Measurements from ENCODE around the gene NFKBIE.

Gene NFKBIE

DNA sequence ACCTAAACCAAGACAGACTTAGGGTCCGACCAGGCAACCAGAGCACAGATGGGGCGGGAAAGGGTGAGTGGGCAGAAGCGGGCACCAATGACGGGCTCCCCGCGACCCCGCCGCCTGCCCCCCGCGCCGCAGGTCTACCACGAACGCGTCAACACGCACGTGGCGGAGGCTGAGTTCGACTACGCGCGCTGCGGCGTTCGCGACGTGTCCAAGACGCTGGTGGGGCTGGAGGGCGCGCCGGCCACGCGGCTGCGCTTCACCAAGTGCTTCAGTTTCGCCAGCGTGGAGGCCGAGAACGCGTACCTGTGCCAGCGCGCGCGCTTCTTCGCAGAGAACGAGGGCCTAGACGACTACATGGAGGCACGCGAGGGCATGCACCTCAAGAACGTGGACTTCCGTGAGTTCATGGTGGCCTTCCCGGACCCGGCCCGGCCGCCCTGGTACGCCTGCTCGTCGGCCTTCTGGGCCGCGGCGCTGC lies 10.0 kb upstream of the NFKBIE start:
- TF ChIP-seq Cebpa-rat (IDR thresholded peaks at IDR 0.05) = no peak
- H3K27ac ChIP-seq = no peak overlapping the region
- H4K20me1 ChIP-seq = peaks cover 29% of the 10 kb centered on the region; the same call in 1 of the 2 replicates
- no peak overlapping the region for H3K9ac ChIP-seq
- no peak overlapping the region for H3K4me2 ChIP-seq
- H3K27me3 ChIP-seq = peaks cover 56% of the 10 kb centered on the region
- no peaks in the 10 kb centered on the region for H3K9me3 ChIP-seq
- no peaks in the 10 kb centered on the region for H3K4me1 ChIP-seq
- no peaks in the 10 kb centered on the region for H3K36me3 ChIP-seq
- H3K4me3 ChIP-seq = no peak overlapping the region

DNA sequence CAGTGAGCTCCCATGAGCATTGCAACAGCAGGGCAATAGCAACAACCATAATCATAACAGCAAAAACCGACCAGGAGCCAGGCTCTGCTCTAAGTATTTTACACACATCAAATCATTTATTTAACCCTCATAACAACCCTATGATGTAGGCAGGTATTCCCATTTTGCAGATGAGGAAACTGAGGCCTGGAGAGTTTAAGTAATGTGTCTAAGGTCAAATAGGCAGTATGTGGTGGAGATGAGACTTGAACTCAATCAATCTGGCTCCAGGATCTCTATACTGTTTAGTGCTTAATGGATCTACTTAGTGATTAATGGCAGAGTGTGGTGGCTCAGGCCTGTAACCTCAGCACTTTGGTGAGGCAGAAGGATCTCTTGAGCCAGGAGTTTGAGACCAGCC lies 8.3 kb upstream of the NFKBIE start:
- H3K4me1 ChIP-seq = peaks cover 15% of the 10 kb centered on the region
- H3K4me2 ChIP-seq = no peak overlapping the region
- no peak overlapping the region for H3K4me3 ChIP-seq
- no peak for TF ChIP-seq Cebpa-rat (IDR thresholded peaks at IDR 0.05)
- H4K20me1 ChIP-seq = peaks cover 45% of the 10 kb centered on the region
- no peaks in the 10 kb centered on the region for H3K9me3 ChIP-seq
- no peak overlapping the region for H3K27ac ChIP-seq
- no peak overlapping the region for H3K9ac ChIP-seq
- peaks cover 73% of the 10 kb centered on the region for H3K27me3 ChIP-seq
- no peaks in the 10 kb centered on the region for H3K36me3 ChIP-seq

GRCh38 chr6:44272999-44273566 lies 7.7 kb upstream of the NFKBIE start:
- Histone ChIP-seq H3K4me3 (no peak overlapping the region), H3K27ac (no peak overlapping the region), H3K4me1 (peaks cover 20% of the 10 kb centered on the region), H3K36me3 (no peaks in the 10 kb centered on the region), H3K27me3 (peaks cover 79% of the 10 kb centered on the region), H3K9me3 (no peaks in the 10 kb centered on the region), H4K20me1 (peaks cover 48% of the 10 kb centered on the region), H3K9ac (no peak overlapping the region), H3K4me2 (no peak overlapping the region)
- no peak for TF ChIP-seq Cebpa-rat (IDR thresholded peaks at IDR 0.05)

DNA sequence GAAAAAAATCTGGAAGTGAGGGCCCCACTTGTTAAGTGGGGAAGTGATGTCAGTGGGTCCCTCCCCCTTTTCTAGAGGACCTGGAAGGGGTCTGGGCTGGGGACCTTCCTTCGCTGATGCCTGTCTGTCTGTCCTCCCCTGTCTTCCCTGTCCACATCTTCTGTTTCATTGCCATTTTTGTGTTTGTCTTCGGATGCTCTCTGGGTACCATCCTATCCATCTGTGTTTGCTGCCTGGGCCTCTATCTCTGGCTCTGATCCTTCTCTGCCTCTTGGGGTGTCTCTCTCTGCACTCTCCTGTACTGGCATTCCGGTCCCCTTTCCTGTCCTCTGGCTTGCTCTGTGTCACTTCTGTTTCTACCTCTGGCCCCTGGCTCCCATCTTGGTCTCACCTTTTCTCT lies 7.2 kb upstream of the NFKBIE start:
- Histone ChIP-seq H3K4me1 (peaks cover 26% of the 10 kb centered on the region), H3K9me3 (no peaks in the 10 kb centered on the region), H4K20me1 (peaks cover 48% of the 10 kb centered on the region), H3K27ac (no peak overlapping the region), H3K36me3 (no peaks in the 10 kb centered on the region), H3K4me3 (no peak overlapping the region), H3K9ac (no peak overlapping the region), H3K27me3 (peaks cover 79% of the 10 kb centered on the region), H3K4me2 (no peak overlapping the region)
- no peak for TF ChIP-seq Cebpa-rat (IDR thresholded peaks at IDR 0.05)

DNA sequence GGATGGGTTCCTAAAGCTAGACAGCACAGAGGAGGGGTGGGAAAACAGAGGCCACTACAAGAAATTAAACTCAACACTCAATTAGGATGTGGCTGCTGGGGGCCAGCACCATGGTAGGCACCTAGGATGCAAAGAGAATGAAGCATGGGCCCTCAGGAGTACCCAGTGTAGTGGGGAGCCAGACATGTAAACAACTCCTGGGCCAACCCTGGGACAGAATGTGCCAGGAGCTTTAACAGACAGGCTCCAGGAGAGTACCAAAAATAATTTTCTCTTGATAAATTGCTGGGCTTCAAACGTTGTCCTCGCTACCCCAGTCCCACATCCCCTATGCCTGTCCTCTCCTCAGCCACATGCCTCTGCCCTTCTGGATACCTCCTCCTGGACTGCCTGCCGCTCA lies 6.6 kb upstream of the NFKBIE start:
- H4K20me1 ChIP-seq = peaks cover 48% of the 10 kb centered on the region
- TF ChIP-seq Cebpa-rat (IDR thresholded peaks at IDR 0.05) = no peak

DNA sequence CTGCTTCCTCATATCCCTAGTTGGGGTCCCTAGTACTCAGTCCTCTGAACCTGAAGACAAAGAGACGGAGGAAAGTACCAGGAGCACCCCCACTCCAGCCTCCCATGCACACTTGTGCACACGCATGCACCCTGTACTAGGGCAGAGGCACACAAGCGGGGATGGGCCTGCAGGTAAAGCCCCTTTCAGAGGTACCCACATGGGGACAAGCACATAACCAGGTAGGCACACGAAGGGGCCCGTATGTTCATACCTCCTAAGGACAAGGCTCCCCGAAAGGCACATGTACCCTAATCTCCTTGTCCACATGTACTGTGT lies 6.0 kb upstream of the NFKBIE start:
- Histone ChIP-seq H3K27me3 (peaks cover 68% of the 10 kb centered on the region), H3K4me3 (peak overlapping the region; percentile 69; the same call in 1 of the 2 replicates), H3K4me2 (peak overlapping the region; percentile 92; the same call in 1 of the 2 replicates), H3K36me3 (no peaks in the 10 kb centered on the region), H3K9ac (no peak overlapping the region), H3K4me1 (peaks cover 26% of the 10 kb centered on the region), H4K20me1 (peaks cover 46% of the 10 kb centered on the region), H3K27ac (no peak overlapping the region), H3K9me3 (no peaks in the 10 kb centered on the region)
- TF ChIP-seq Cebpa-rat (IDR thresholded peaks at IDR 0.05) = no peak

More for the DNA sequence above, 6.6 kb upstream of the NFKBIE start:
- no peak overlapping the region for H3K4me2 ChIP-seq
- H3K27ac ChIP-seq = no peak overlapping the region
- no peaks in the 10 kb centered on the region for H3K36me3 ChIP-seq
- no peak overlapping the region for H3K4me3 ChIP-seq
- H3K27me3 ChIP-seq = peaks cover 74% of the 10 kb centered on the region
- H3K4me1 ChIP-seq = peaks cover 26% of the 10 kb centered on the region
- no peaks in the 10 kb centered on the region for H3K9me3 ChIP-seq
- H3K9ac ChIP-seq = no peak overlapping the region

GRCh38 chr6:44270526-44271405 lies 5.4 kb upstream of the NFKBIE start:
- H3K4me1 ChIP-seq = peaks cover 32% of the 10 kb centered on the region
- no peak overlapping the region for H3K9ac ChIP-seq
- no peak overlapping the region for H3K27ac ChIP-seq
- H3K27me3 ChIP-seq = peaks cover 62% of the 10 kb centered on the region
- TF ChIP-seq Cebpa-rat (IDR thresholded peaks at IDR 0.05) = no peak
- H3K36me3 ChIP-seq = no peaks in the 10 kb centered on the region
- peaks cover 40% of the 10 kb centered on the region for H4K20me1 ChIP-seq
- H3K9me3 ChIP-seq = no peaks in the 10 kb centered on the region
- peak overlapping the region; percentile 69 for H3K4me3 ChIP-seq
- H3K4me2 ChIP-seq = peak overlapping the region; percentile 92

DNA sequence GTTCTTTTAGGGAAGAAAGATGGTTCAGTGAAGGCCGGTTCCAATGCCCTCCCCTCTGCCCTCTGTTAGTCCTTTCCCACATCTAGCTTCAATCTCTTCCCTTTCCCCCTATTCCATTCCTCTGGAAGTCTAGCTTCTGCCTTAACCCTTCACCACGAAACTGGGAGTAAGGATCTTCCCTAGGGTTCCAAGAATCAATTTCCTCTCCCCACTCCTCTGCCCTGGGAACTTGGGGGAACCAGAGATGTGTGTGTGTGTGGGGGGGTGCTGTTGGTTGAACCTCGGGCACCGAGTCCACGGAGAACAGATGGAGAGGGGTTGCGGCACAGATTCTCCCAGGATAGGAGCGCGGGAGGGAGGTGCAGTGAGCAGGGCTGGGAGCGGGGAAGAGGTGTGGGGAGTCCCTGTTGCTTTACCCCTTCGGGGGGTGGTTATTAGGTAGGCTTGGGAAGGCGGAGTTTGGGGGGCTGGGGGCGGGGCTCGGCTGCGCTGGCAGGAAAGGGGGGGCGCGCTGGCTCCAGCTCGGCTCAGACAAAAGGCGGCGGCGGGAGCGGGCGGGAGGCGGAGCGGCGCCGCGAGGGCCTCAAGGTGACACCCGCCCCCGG lies 4.7 kb upstream of the NFKBIE start, which contains the start of gene TMEM151B:
Gene TMEM151B (plus strand): TSS at position 530 of the 605 bp plus-strand sequence. CDS start 293 bp downstream, outside the sequence.
- H3K9me3 ChIP-seq = no peaks in the 10 kb centered on the region
- H3K9ac ChIP-seq = no peak within 1 kb of the TSS
- peak within 1 kb of the TSS; percentile 92 for H3K4me2 ChIP-seq
- H3K36me3 ChIP-seq = no peaks in the 10 kb centered on the region
- no peak within 1 kb of the TSS for H3K27ac ChIP-seq
- no peak for TF ChIP-seq Cebpa-rat (IDR thresholded peaks at IDR 0.05)
- peaks cover 36% of the 10 kb centered on the region for H4K20me1 ChIP-seq
- H3K4me3 ChIP-seq = peak within 1 kb of the TSS; percentile 69
- H3K4me1 ChIP-seq = peaks cover 35% of the 10 kb centered on the region
- peaks cover 55% of the 10 kb centered on the region for H3K27me3 ChIP-seq

GRCh38 chr6:44269178-44269920 lies 4.0 kb upstream of the NFKBIE start:
- Histone ChIP-seq H3K4me1 (peaks cover 35% of the 10 kb centered on the region), H3K36me3 (no peaks in the 10 kb centered on the region), H3K4me3 (no peak overlapping the region), H4K20me1 (peaks cover 36% of the 10 kb centered on the region), H3K27me3 (peaks cover 55% of the 10 kb centered on the region), H3K9me3 (no peaks in the 10 kb centered on the region), H3K9ac (no peak overlapping the region), H3K4me2 (no peak overlapping the region), H3K27ac (no peak overlapping the region)
- TF ChIP-seq Cebpa-rat (IDR thresholded peaks at IDR 0.05) = no peak
